Stomach (tissue), 4 donors: ENCODE data around the gene GRK1.

Experiments
- POLR2A ChIP-seq, 4 donors: fragments of 450-650 bp; IDR thresholded peaks; one replicate each; pipeline ENCODE4 v1.6.1; 2016; ENCODE audit warnings: antibody characterized with exemption in 4 of 4, control low read depth in 2 of 4, mild to moderate bottlenecking in 1 of 4, moderate library complexity in 1 of 4
- TF ChIP-seq, protein P1 (sequence below), 7 experiments: fragments of 450-650 bp in 4 of 7; fragments of 200-600 bp in 3 of 7; sonication (generic) in 3 of 7; IDR thresholded peaks; one replicate each; pipeline ENCODE4 v1.5.1; 2016 to 2019; ENCODE audit warnings: antibody characterized with exemption in 7 of 7, control low read depth in 2 of 7, mild to moderate bottlenecking in 1 of 7

DNA sequence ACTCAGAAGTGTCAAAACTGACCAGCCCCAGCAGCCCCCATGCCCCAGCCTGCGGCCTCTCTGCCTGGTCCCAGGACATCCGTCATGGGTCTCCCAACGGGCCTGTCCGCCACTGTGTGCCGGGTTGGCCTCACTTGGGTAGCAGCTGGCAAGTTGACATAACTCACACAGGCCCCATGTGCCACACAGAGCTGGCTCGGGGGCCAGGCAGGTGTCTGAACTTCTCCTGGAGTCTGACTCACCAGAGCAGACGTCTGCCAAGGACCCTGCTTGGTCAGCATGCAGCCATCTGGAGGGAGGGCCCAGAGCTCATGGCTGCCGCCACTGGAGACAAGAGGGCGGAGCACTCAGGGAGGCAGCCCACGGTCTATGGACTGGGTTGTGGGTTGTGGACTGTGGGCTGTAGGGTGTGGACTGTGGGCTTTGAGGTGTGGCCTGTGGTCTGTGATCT lies 60.0 kb downstream of the GRK1 start:
- TF ChIP-seq, protein P1, sequence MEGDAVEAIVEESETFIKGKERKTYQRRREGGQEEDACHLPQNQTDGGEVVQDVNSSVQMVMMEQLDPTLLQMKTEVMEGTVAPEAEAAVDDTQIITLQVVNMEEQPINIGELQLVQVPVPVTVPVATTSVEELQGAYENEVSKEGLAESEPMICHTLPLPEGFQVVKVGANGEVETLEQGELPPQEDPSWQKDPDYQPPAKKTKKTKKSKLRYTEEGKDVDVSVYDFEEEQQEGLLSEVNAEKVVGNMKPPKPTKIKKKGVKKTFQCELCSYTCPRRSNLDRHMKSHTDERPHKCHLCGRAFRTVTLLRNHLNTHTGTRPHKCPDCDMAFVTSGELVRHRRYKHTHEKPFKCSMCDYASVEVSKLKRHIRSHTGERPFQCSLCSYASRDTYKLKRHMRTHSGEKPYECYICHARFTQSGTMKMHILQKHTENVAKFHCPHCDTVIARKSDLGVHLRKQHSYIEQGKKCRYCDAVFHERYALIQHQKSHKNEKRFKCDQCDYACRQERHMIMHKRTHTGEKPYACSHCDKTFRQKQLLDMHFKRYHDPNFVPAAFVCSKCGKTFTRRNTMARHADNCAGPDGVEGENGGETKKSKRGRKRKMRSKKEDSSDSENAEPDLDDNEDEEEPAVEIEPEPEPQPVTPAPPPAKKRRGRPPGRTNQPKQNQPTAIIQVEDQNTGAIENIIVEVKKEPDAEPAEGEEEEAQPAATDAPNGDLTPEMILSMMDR (IDR thresholded peaks at IDR 0.05): no peak
- TF ChIP-seq POLR2A (IDR thresholded peaks at IDR 0.05): no peak
